ENCODE data around the gene BMP6.
"Not testable (repeated sequence)": the region's sequence is repeated elsewhere in the genome, so short reads cannot be mapped to it uniquely, and the experiment has no call there.

The BMP6 gene

GRCh38 chr6:7794509-7794908, 68.6 kb downstream of the BMP6 start:
- DNase-seq (no peak), ATAC-seq (no peak)

- no peak for DNase-seq
These were observed 71.5 kb downstream of the BMP6 start for GRCh38 chr6:7797386-7797785.

GRCh38 chr6:7798751-7799150, 72.9 kb downstream of the BMP6 start:
- DNase-seq (no peak), ATAC-seq (no peak)

More at GRCh38 chr6:7797386-7797785, 71.5 kb downstream of the BMP6 start:
- no peak for ATAC-seq

GRCh38 chr6:7802662-7803061, 76.8 kb downstream of the BMP6 start:
- DNase-seq = no peak

GRCh38 chr6:7803214-7803613, 77.3 kb downstream of the BMP6 start:
- peak; percentile 93 for ATAC-seq
- DNase-seq = no peak

More at GRCh38 chr6:7802662-7803061, 76.8 kb downstream of the BMP6 start:
- ATAC-seq = no peak

- no peak for ATAC-seq
- DNase-seq = no peak
These were observed 79.4 kb downstream of the BMP6 start for GRCh38 chr6:7805078-7805849.

GRCh38 chr6:7805850-7806214, 79.9 kb downstream of the BMP6 start:
- ATAC-seq = no peak

GRCh38 chr6:7806711-7807110, 80.8 kb downstream of the BMP6 start:
- DNase-seq (no peak), ATAC-seq (no peak)

More at GRCh38 chr6:7805850-7806214, 79.9 kb downstream of the BMP6 start:
- DNase-seq = no peak

- no peak for ATAC-seq
- no peak for DNase-seq
These were observed 83.4 kb downstream of the BMP6 start for GRCh38 chr6:7809346-7809745.

- DNase-seq = no peak
- ATAC-seq = no peak
These were observed 85.5 kb downstream of the BMP6 start for GRCh38 chr6:7811441-7811840.

GRCh38 chr6:7812623-7813022, 86.7 kb downstream of the BMP6 start:
- DNase-seq (no peak), ATAC-seq (no peak)

GRCh38 chr6:7813193-7813592, 87.3 kb downstream of the BMP6 start:
- no peak for DNase-seq
- no peak for ATAC-seq

GRCh38 chr6:7813704-7814103, 87.8 kb downstream of the BMP6 start:
- ATAC-seq (no peak), DNase-seq (no peak)

- no peak for DNase-seq
- no peak for ATAC-seq
These were observed 89.8 kb downstream of the BMP6 start for GRCh38 chr6:7815716-7816115.

GRCh38 chr6:7817184-7817583, 91.3 kb downstream of the BMP6 start:
- DNase-seq, ATAC-seq: not testable (repeated sequence)

- DNase-seq (no peak), ATAC-seq (no peak)
These were observed 92.6 kb downstream of the BMP6 start for GRCh38 chr6:7818257-7819214.

GRCh38 chr6:7819431-7820015, 93.6 kb downstream of the BMP6 start:
- no peak for ATAC-seq
- no peak for DNase-seq

GRCh38 chr6:7820288-7820835, 94.5 kb downstream of the BMP6 start:
- no peak for DNase-seq
- no peak for ATAC-seq

GRCh38 chr6:7821426-7821825, 95.5 kb downstream of the BMP6 start:
- ATAC-seq = no peak
- DNase-seq = no peak

- no peak for ATAC-seq
These were observed 97.7 kb downstream of the BMP6 start for GRCh38 chr6:7823552-7823951.

GRCh38 chr6:7825986-7826385, 100.1 kb downstream of the BMP6 start:
- DNase-seq (no peak), ATAC-seq (no peak)

More at GRCh38 chr6:7823552-7823951, 97.7 kb downstream of the BMP6 start:
- no peak for DNase-seq

- ATAC-seq (no peak), DNase-seq (no peak)
These were observed 101.2 kb downstream of the BMP6 start for GRCh38 chr6:7827142-7827541.
